IMR-90 (cell line): ENCODE measurements around the gene ADGRF1. TPM values are rescaled to one million over a fixed set of nuclear protein-coding genes. Genes with fewer than 3 reads are reported as not detected.

Source experiments
- ATAC-seq: fragments of 200-7000 bp; cut with Tn5 transposase; 2 replicates; pipeline ENCODE4 v1.9.1; 2020; ENCODE audit warnings: low read depth, mild to moderate bottlenecking, moderate library complexity
- BruUV-seq: library from RNA; stranded (reverse); fragments of 400-500 nt; replicated peaks from 2 replicates; lab custom pipeline; 2021; lab: Mats Ljungman, UMichigan
- CTCF ChIA-PET: fragments of 300-600 bp; formaldehyde crosslinking; extraction: SDS; loops from one replicate; lab custom pipeline; 2021; ENCODE audit warnings: antibody characterized with exemption; lab: Yijun Ruan, JAX
- POLR2A ChIA-PET: fragments of 300-600 bp; sonication (Branson Sonifier 250); formaldehyde crosslinking; loops from one replicate; lab custom pipeline; 2022; ENCODE audit warnings: antibody characterized with exemption; ENCODE audit not compliant: unreplicated experiment; lab: Charles Lee
- DNase-seq: peaks from one replicate; pipeline ENCODE4 v3.0.0; 2013
- H2AFZ ChIP-seq: replicated peaks from 2 replicates; pipeline ENCODE3; 2013; ENCODE audit warnings: low read length, mild to moderate bottlenecking; ENCODE audit not compliant: poor library complexity
- H2AK5ac ChIP-seq: 2 replicates; pipeline ENCODE4 v1.6.1; 2013; ENCODE audit warnings: low read depth, low read length, inconsistent platforms
- H2AK9ac ChIP-seq: replicated peaks from 2 replicates; pipeline ENCODE3; 2013; ENCODE audit warnings: mild to moderate bottlenecking, low read depth, low read length, moderate library complexity; ENCODE audit not compliant: poor library complexity
- H2BK120ac ChIP-seq: 2 replicates; pipeline ENCODE4 v1.6.1; 2013; ENCODE audit warnings: low read depth, low read length, inconsistent platforms
- H2BK15ac ChIP-seq: 3 replicates; pipeline ENCODE4 v1.6.1; 2013; ENCODE audit warnings: low read depth, low read length, inconsistent platforms
- H2BK20ac ChIP-seq: 2 replicates; pipeline ENCODE4 v1.6.1; 2013; ENCODE audit warnings: low read depth, mild to moderate bottlenecking, inconsistent platforms, low read length, moderate library complexity
- H2BK5ac ChIP-seq: 2 replicates; pipeline ENCODE4 v1.6.1; 2013; ENCODE audit warnings: mild to moderate bottlenecking, low read depth, low read length, inconsistent platforms; ENCODE audit not compliant: poor library complexity, severe bottlenecking
- H3K14ac ChIP-seq: replicated peaks from 2 replicates; pipeline ENCODE4 v1.6.1; 2013; ENCODE audit warnings: low read depth, low read length, inconsistent platforms
- H3K18ac ChIP-seq: 2 replicates; pipeline ENCODE4 v1.6.1; 2013; ENCODE audit warnings: low read depth, low read length, control low read depth
- H3K23ac ChIP-seq: 2 replicates; pipeline ENCODE4 v1.6.1; 2013; ENCODE audit warnings: low read depth, low read length, inconsistent platforms
- H3K27ac ChIP-seq: 2 replicates; pipeline ENCODE4 v1.5.1; 2013; ENCODE audit warnings: mild to moderate bottlenecking, control low read depth, low read length; ENCODE audit not compliant: insufficient read depth
- H3K27me3 ChIP-seq: 2 replicates; pipeline ENCODE4 v1.6.1; 2013; ENCODE audit warnings: low read length; ENCODE audit not compliant: control insufficient read depth, insufficient read depth
- H3K36me3 ChIP-seq: 2 replicates; pipeline ENCODE4 v1.6.1; 2013; ENCODE audit warnings: low read length, mixed read lengths; ENCODE audit not compliant: control insufficient read depth, insufficient read depth
- H3K4ac ChIP-seq: 2 replicates; pipeline ENCODE4 v1.6.1; 2013; ENCODE audit warnings: low read depth, low read length, inconsistent platforms
- H3K4me1 ChIP-seq: 2 replicates; pipeline ENCODE4 v1.6.1; 2013; ENCODE audit warnings: low read length, mixed read lengths; ENCODE audit not compliant: control insufficient read depth, insufficient read depth
- H3K4me2 ChIP-seq: 2 replicates; pipeline ENCODE4 v1.6.1; 2013; ENCODE audit warnings: low read depth, mild to moderate bottlenecking, control low read depth, low read length, moderate library complexity
- H3K4me3 ChIP-seq: 2 replicates; pipeline ENCODE4 v1.5.1; 2013; ENCODE audit warnings: low read depth, mild to moderate bottlenecking, control low read depth, low read length, moderate library complexity; ENCODE audit not compliant: insufficient read depth
- H3K56ac ChIP-seq: 2 replicates; pipeline ENCODE4 v1.6.1; 2013; ENCODE audit warnings: low read length, inconsistent platforms; ENCODE audit not compliant: insufficient read depth; ENCODE audit errors: extremely low read depth
- H3K79me1 ChIP-seq, 2 experiments: 2 replicates each; pipeline ENCODE4 v1.6.1; 2013; ENCODE audit warnings: low read length in 2 of 2, inconsistent platforms in 1 of 2, low read depth in 1 of 2
- H3K9ac ChIP-seq: 2 replicates; pipeline ENCODE4 v1.6.1; 2013; ENCODE audit warnings: low read depth, low read length, control low read depth
- H3K9me1 ChIP-seq: 2 replicates; pipeline ENCODE4 v1.6.1; 2013; ENCODE audit warnings: low read length, inconsistent platforms; ENCODE audit not compliant: insufficient read depth
- H3K9me3 ChIP-seq: 2 replicates; pipeline ENCODE4 v1.6.1; 2013; ENCODE audit warnings: low read length; ENCODE audit not compliant: control insufficient read depth, insufficient read depth
- H4K20me1 ChIP-seq: 2 replicates; pipeline ENCODE4 v1.6.1; 2013; ENCODE audit warnings: low read length, inconsistent platforms; ENCODE audit not compliant: insufficient read depth
- H4K5ac ChIP-seq: 2 replicates; pipeline ENCODE4 v1.6.1; 2013; ENCODE audit warnings: mild to moderate bottlenecking, low read depth, low read length, control low read depth
- H4K8ac ChIP-seq, 2 experiments: 2 replicates each; pipeline ENCODE4 v1.6.1; 2013; ENCODE audit warnings: low read depth in 2 of 2, low read length in 2 of 2, control low read depth in 1 of 2, inconsistent platforms in 1 of 2
- H4K91ac ChIP-seq: 2 replicates; pipeline ENCODE4 v1.6.1; 2013; ENCODE audit warnings: low read depth, low read length, inconsistent platforms; ENCODE audit not compliant: insufficient read depth
- CHD1 ChIP-seq: IDR thresholded peaks from 2 replicates; pipeline ENCODE4 v1.6.1; 2012; ENCODE audit warnings: low read depth, low read length, improper control_type of control experiment
- CTCF ChIP-seq: conservative IDR thresholded peaks from 2 replicates; pipeline ENCODE4 v1.5.1; 2012; ENCODE audit warnings: mild to moderate bottlenecking, low read depth, low read length, improper control_type of control experiment
- FOS ChIP-seq: fragments of 150-350 bp; IDR thresholded peaks from 2 replicates; pipeline ENCODE4 v1.6.1; 2016; ENCODE audit warnings: low read depth, low read length
- NFE2L2 ChIP-seq: fragments of 150-350 bp; IDR thresholded peaks from 2 replicates; pipeline ENCODE4 v1.6.1; 2016; ENCODE audit warnings: low read depth, mild to moderate bottlenecking, low read length
- POLR2A ChIP-seq: IDR thresholded peaks from 2 replicates; pipeline ENCODE4 v1.6.1; 2012; ENCODE audit warnings: mild to moderate bottlenecking, low read depth, low read length
- RAD21 ChIP-seq: IDR thresholded peaks from 2 replicates; pipeline ENCODE4 v1.6.1; 2012; ENCODE audit warnings: low read length, improper control_type of control experiment
- RFX5 ChIP-seq: IDR thresholded peaks from 2 replicates; pipeline ENCODE4 v1.8.0; 2012; ENCODE audit warnings: low read depth, mild to moderate bottlenecking, low read length, moderate library complexity
- SMC3 ChIP-seq: fragments of 150-350 bp; IDR thresholded peaks from 2 replicates; pipeline ENCODE4 v1.6.1; 2016; ENCODE audit warnings: low read depth, mild to moderate bottlenecking, antibody characterized with exemption, low read length, moderate library complexity
- USF2 ChIP-seq: fragments of 150-350 bp; IDR thresholded peaks from 2 replicates; pipeline ENCODE4 v1.6.1; 2017; ENCODE audit warnings: mild to moderate bottlenecking, antibody characterized with exemption, low read length, low read depth
- WGBS, 2 experiments: methylation state at CpG; one replicate each; pipeline versions ENCODE4 v1.1.5 to v1.1.7; 2013; ENCODE audit warnings: missing lambda C conversion rate in 2 of 2; ENCODE audit not compliant: insufficient read length in 1 of 2; ENCODE audit errors: extremely low coverage in 2 of 2; 5-methylcytosine and 5-hydroxymethylcytosine counted together
- dilution Hi-C: fragments of 300-500 bp; cut with HindIII; formaldehyde crosslinking; loops from one replicate; pipeline ENCODE4 v1.14.3; 2018; ENCODE audit warnings: low sequenced_read_pairs; ENCODE audit not compliant: unreplicated experiment
- in situ Hi-C: fragments of 300-500 bp; cut with MboI; formaldehyde crosslinking; loops from 3 replicates; pipeline ENCODE4 v1.14.3; 2019; ENCODE audit warnings: low sequenced_read_pairs, inconsistent platforms, mixed read lengths
- intact Hi-C: fragments of 100-400 bp; cut with micrococcal nuclease; formaldehyde crosslinking; loops from 2 replicates; pipeline ENCODE4 v1.10.0; 2022
- polyA plus RNA-seq, 3 experiments: library from polyadenylated mRNA; depleted of rRNA; stranded (reverse); fragments of >200 nt; gene quantifications; 2 replicates each; pipeline ENCODE4 v1.2.3, GENCODE V29; 2012; ENCODE audit warnings: low replicate concordance in 1 of 3
- total RNA-seq: library from RNA; depleted of rRNA; stranded (reverse); fragments of >200 nt; gene quantifications from 2 replicates; pipeline ENCODE4 v1.2.3, GENCODE V29; 2012

Gene ADGRF1
- total and polyA plus RNA-seq, 2 of the 4 experiments (the other 2 are of a cell fraction), result not detected

GRCh38 chr6:47047097-47047478 is 5.0 kb upstream of the ADGRF1 start:
- dilution Hi-C loops, result no loop called here
- POLR2A ChIA-PET, result no interaction called here
- H3K27me3 ChIP-seq, result no peaks in the 10 kb centered on the region; the same call in 1 of the 2 replicates

More at GRCh38 chr6:47047097-47047478, 5.0 kb upstream of the ADGRF1 start:
- Histone ChIP-seq H3K9ac (no peak overlapping the region), H3K36me3 (no peaks in the 10 kb centered on the region), H3K18ac (no peak overlapping the region), H3K23ac (no peak overlapping the region), H2AFZ (no peak overlapping the region), H3K9me3 (no peaks in the 10 kb centered on the region), H3K4me1 (no peaks in the 10 kb centered on the region), H4K5ac (no peak overlapping the region), H3K4me3 (no peak overlapping the region), H3K4me2 (no peak overlapping the region), H3K56ac (no peak overlapping the region), H2BK5ac (no peak overlapping the region), H3K27ac (no peak overlapping the region), H4K91ac (no peak overlapping the region), H2BK15ac (no peak overlapping the region), H2AK5ac (no peak overlapping the region), H3K79me1 (no peaks in the 10 kb centered on the region), H4K20me1 (no peaks in the 10 kb centered on the region), H2BK20ac (no peak overlapping the region), H2AK9ac (no peak overlapping the region), H3K14ac (no peak overlapping the region), H4K8ac (no peak overlapping the region), H3K4ac (no peak overlapping the region), H2BK120ac (no peak overlapping the region), H3K9me1 (no peaks in the 10 kb centered on the region)
- CTCF ChIA-PET, result interaction anchor here (0.6 to 2.9 kb wide), 3 partner anchors 15 to 199 kb away, joined by 5 to 11 read pairs (median 5); no protein-coding TSS in a partner anchor
- TF ChIP-seq CTCF (no peak), FOS (no peak), NFE2L2 (no peak), USF2 (no peak), RFX5 (no peak), SMC3 (no peak), RAD21 (no peak), CHD1 (no peak), POLR2A (no peak)
- no TSS peak for BruUV-seq
- intact Hi-C loops, result loop anchor here (1.0 kb wide), 3 partner anchors 198 to 957 kb away; no protein-coding TSS in a partner anchor
- DNase-seq (no peak), ATAC-seq (no peak)
- WGBS, 2 experiments, result no CpG with 5 or more reads among the region's 3 CpGs
- in situ Hi-C loops, result loop anchor here (10.0 kb wide), 1 partner anchor 202 kb away; no protein-coding TSS in a partner anchor
